Cerebellar nuclear complex (tissue), 1 donor: Measurements from ENCODE around the gene B3GLCT.

Source experiments
- DNase-seq, 2 experiments: peaks; one replicate each; lab custom pipeline; 2025; lab: John Stamatoyannopoulos, UW

Gene B3GLCT

GRCh38 chr13:31350560-31350959 lies 150.8 kb downstream of the B3GLCT start:
- DNase-seq = no peak

- DNase-seq = no peak
Measured at GRCh38 chr13:31351376-31351775, 151.6 kb downstream of the B3GLCT start.

- no peak for DNase-seq
Measured at GRCh38 chr13:31352467-31352866, 152.7 kb downstream of the B3GLCT start.

GRCh38 chr13:31355001-31355400 lies 155.2 kb downstream of the B3GLCT start:
- no peak for DNase-seq

GRCh38 chr13:31356991-31357390 lies 157.2 kb downstream of the B3GLCT start:
- DNase-seq = no peak

- no peak for DNase-seq
Measured at GRCh38 chr13:31357581-31357980, 157.8 kb downstream of the B3GLCT start.

GRCh38 chr13:31361673-31362072 lies 161.9 kb downstream of the B3GLCT start:
- no peak for DNase-seq

- DNase-seq = no peak
Measured at GRCh38 chr13:31365630-31366029, 165.9 kb downstream of the B3GLCT start.

GRCh38 chr13:31367410-31367809 lies 167.6 kb downstream of the B3GLCT start:
- DNase-seq = no peak

- DNase-seq = no peak
Measured at GRCh38 chr13:31369213-31369612, 169.4 kb downstream of the B3GLCT start.

- DNase-seq = no peak
Measured at GRCh38 chr13:31372454-31372853, 172.7 kb downstream of the B3GLCT start.

- no peak for DNase-seq
Measured at GRCh38 chr13:31374682-31375081, 174.9 kb downstream of the B3GLCT start.

GRCh38 chr13:31377946-31378345 lies 178.2 kb downstream of the B3GLCT start:
- DNase-seq = no peak

- no peak for DNase-seq
Measured at GRCh38 chr13:31380715-31381114, 180.9 kb downstream of the B3GLCT start.
